Astrocyte (in vitro differentiated cells and primary cell): ENCODE results near the gene JAG2. TPM values are rescaled to one million over a fixed set of nuclear protein-coding genes. Genes with fewer than 3 reads are reported as not detected.

ENCODE experiments used
- DNase-seq: peaks from one replicate; pipeline ENCODE4 v3.0.0-alpha.2; 2010; ENCODE audit warnings: low read depth
- FAIRE-seq: peaks from 2 replicates; lab custom pipeline; 2011; peaks lifted over from hg19 to GRCh38; lab: Jason Lieb, UNC
- H2AFZ ChIP-seq: 2 replicates; pipeline ENCODE4 v1.6.0; 2012; ENCODE audit warnings: low read depth, low read length, inconsistent platforms
- H3K27ac ChIP-seq: 2 replicates; pipeline ENCODE4 v1.5.1; 2011; ENCODE audit warnings: low read depth, low read length, inconsistent platforms
- H3K27me3 ChIP-seq: 2 replicates; pipeline ENCODE4 v1.6.0; 2011; ENCODE audit warnings: low read length, inconsistent platforms; ENCODE audit not compliant: insufficient read depth
- H3K36me3 ChIP-seq: 2 replicates; pipeline ENCODE4 v1.5.1; 2011; ENCODE audit warnings: low read length, inconsistent platforms; ENCODE audit not compliant: insufficient read depth
- H3K4me1 ChIP-seq: 2 replicates; pipeline ENCODE4 v1.5.1; 2011; ENCODE audit warnings: low read length, inconsistent platforms; ENCODE audit not compliant: insufficient read depth
- H3K4me2 ChIP-seq: 2 replicates; pipeline ENCODE4 v1.6.0; 2012; ENCODE audit warnings: low read length, inconsistent platforms
- H3K4me3 ChIP-seq: 2 replicates; pipeline ENCODE4 v1.5.1; 2011; ENCODE audit warnings: low read depth, mild to moderate bottlenecking, low read length, inconsistent platforms; ENCODE audit not compliant: insufficient read depth
- H3K79me2 ChIP-seq: 2 replicates; pipeline ENCODE4 v1.6.0; 2012; ENCODE audit warnings: mild to moderate bottlenecking, low read length, inconsistent platforms; ENCODE audit not compliant: insufficient read depth
- H3K9ac ChIP-seq: 2 replicates; pipeline ENCODE4 v1.6.0; 2012; ENCODE audit warnings: mild to moderate bottlenecking, low read length, inconsistent platforms
- H3K9me3 ChIP-seq: 2 replicates; pipeline ENCODE4 v1.5.1; 2012; ENCODE audit warnings: low read depth, mild to moderate bottlenecking, low read length, inconsistent platforms; ENCODE audit not compliant: insufficient read depth
- H4K20me1 ChIP-seq: 2 replicates; pipeline ENCODE4 v1.6.0; 2012; ENCODE audit warnings: low read length, inconsistent platforms; ENCODE audit not compliant: insufficient read depth
- H3K27ac Mint-ChIP-seq: one replicate; pipeline ENCODE4 v1.8.0; 2021; ENCODE audit warnings: mild to moderate bottlenecking, mixed read lengths; ENCODE audit not compliant: unreplicated experiment
- H3K27me3 Mint-ChIP-seq: one replicate; pipeline ENCODE4 v1.8.0; 2021; ENCODE audit warnings: low read depth, mixed read lengths; ENCODE audit not compliant: unreplicated experiment
- H3K36me3 Mint-ChIP-seq: one replicate; pipeline ENCODE4 v1.8.0; 2021; ENCODE audit warnings: low read depth, mixed read lengths; ENCODE audit not compliant: unreplicated experiment
- H3K4me1 Mint-ChIP-seq: one replicate; pipeline ENCODE4 v1.8.0; 2021; ENCODE audit warnings: low read depth, mixed read lengths; ENCODE audit not compliant: unreplicated experiment
- H3K4me3 Mint-ChIP-seq: one replicate; pipeline ENCODE4 v1.8.0; 2021; ENCODE audit warnings: mild to moderate bottlenecking, moderate library complexity, mixed read lengths; ENCODE audit not compliant: unreplicated experiment
- H3K9me3 Mint-ChIP-seq: one replicate; pipeline ENCODE4 v1.8.0; 2021; ENCODE audit warnings: mild to moderate bottlenecking, mixed read lengths; ENCODE audit not compliant: unreplicated experiment
- CTCF ChIP-seq: IDR thresholded peaks from 2 replicates; pipeline ENCODE4 v1.5.1; 2011; ENCODE audit warnings: low read depth, mild to moderate bottlenecking, inconsistent platforms, low read length, moderate library complexity; ENCODE audit not compliant: insufficient read depth
- EZH2 ChIP-seq: IDR thresholded peaks from 2 replicates; pipeline ENCODE4 v1.6.1; 2012; ENCODE audit warnings: mild to moderate bottlenecking, low read length, inconsistent platforms; ENCODE audit not compliant: insufficient read depth
- total RNA-seq: library from RNA; stranded (reverse); gene quantifications from 2 replicates; pipeline ENCODE4 v1.2.1, GENCODE V29; 2021

The JAG2 gene
- total RNA-seq, 1 donor from 2014 or later: 6.6 TPM

GRCh38 chr14:105100910-105101309, 67.7 kb downstream of the JAG2 start:
- peaks cover 6% of the 10 kb centered on the region for H3K9me3 ChIP-seq

GRCh38 chr14:105099778-105100177, 68.8 kb downstream of the JAG2 start:
- Mint-ChIP-seq H3K9me3 (peaks cover 21% of the 10 kb centered on the region), H3K27me3 (peaks cover 36% of the 10 kb centered on the region), H3K4me1 (no peaks in the 10 kb centered on the region), H3K27ac (no peak overlapping the region), H3K36me3 (peaks cover 4% of the 10 kb centered on the region), H3K4me3 (no peak overlapping the region)
- no peak for TF ChIP-seq CTCF
- no peak for TF ChIP-seq EZH2
- H3K79me2 ChIP-seq: no peaks in the 10 kb centered on the region
- no peak overlapping the region for H3K4me2 ChIP-seq
- H3K9me3 ChIP-seq: peaks cover 6% of the 10 kb centered on the region
- DNase-seq (no peak), FAIRE-seq (no peak)
- peaks cover 16% of the 10 kb centered on the region for H3K27me3 ChIP-seq
- H3K27ac ChIP-seq: no peak overlapping the region
- H4K20me1 ChIP-seq: no peaks in the 10 kb centered on the region
- H3K36me3 ChIP-seq: no peaks in the 10 kb centered on the region
- no peak overlapping the region for H2AFZ ChIP-seq
- no peak overlapping the region for H3K9ac ChIP-seq
- no peaks in the 10 kb centered on the region for H3K4me1 ChIP-seq
- H3K4me3 ChIP-seq: no peak overlapping the region

More at GRCh38 chr14:105100910-105101309, 67.7 kb downstream of the JAG2 start:
- Histone ChIP-seq H3K27me3 (peaks cover 22% of the 10 kb centered on the region), H3K79me2 (no peaks in the 10 kb centered on the region), H3K9ac (no peak overlapping the region), H3K27ac (no peak overlapping the region), H3K4me3 (no peak overlapping the region), H3K4me2 (no peak overlapping the region), H3K36me3 (no peaks in the 10 kb centered on the region), H4K20me1 (no peaks in the 10 kb centered on the region), H2AFZ (no peak overlapping the region), H3K4me1 (no peaks in the 10 kb centered on the region)
- H3K27me3 Mint-ChIP-seq: peaks cover 43% of the 10 kb centered on the region
- TF ChIP-seq EZH2: no peak
- no peak for TF ChIP-seq CTCF
- H3K4me3 Mint-ChIP-seq: no peak overlapping the region
- no peaks in the 10 kb centered on the region for H3K36me3 Mint-ChIP-seq
- H3K27ac Mint-ChIP-seq: no peak overlapping the region
- FAIRE-seq: no peak
- no peak for DNase-seq
- no peaks in the 10 kb centered on the region for H3K4me1 Mint-ChIP-seq
- peaks cover 21% of the 10 kb centered on the region for H3K9me3 Mint-ChIP-seq

DNA sequence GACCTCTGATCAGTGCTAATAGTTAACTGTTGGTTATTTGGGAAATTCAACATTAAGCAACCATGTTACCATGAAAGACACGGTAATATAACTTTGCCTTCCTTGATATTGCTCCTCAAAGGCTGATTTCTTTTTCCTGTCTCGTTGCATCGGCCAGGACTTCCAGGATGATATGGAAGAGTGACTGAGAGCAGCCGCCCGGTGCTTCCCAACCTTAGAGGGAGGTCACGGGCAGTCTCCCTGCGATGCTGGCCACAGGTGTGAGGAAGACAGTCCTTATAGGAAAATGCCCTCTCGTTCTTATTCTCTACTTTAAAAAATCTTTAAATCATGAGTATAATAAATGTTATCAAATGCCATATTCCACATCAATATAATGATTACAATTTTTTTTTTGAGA, 70.3 kb downstream of the JAG2 start:
- H4K20me1 ChIP-seq: no peaks in the 10 kb centered on the region
- FAIRE-seq (no peak), DNase-seq (no peak)
- TF ChIP-seq CTCF (no peak), EZH2 (no peak)
- Mint-ChIP-seq H3K4me3 (no peak overlapping the region), H3K4me1 (no peaks in the 10 kb centered on the region), H3K9me3 (peaks cover 16% of the 10 kb centered on the region), H3K27ac (no peak overlapping the region), H3K27me3 (peaks cover 33% of the 10 kb centered on the region), H3K36me3 (peaks cover 4% of the 10 kb centered on the region)
- H3K4me2 ChIP-seq: no peak overlapping the region
- H3K79me2 ChIP-seq: no peaks in the 10 kb centered on the region
- no peak overlapping the region for H3K4me3 ChIP-seq
- H3K36me3 ChIP-seq: no peaks in the 10 kb centered on the region
- H2AFZ ChIP-seq: no peak overlapping the region
- H3K4me1 ChIP-seq: peaks cover 4% of the 10 kb centered on the region
- H3K27me3 ChIP-seq: peaks cover 6% of the 10 kb centered on the region
- H3K9ac ChIP-seq: no peak overlapping the region
- no peak overlapping the region for H3K27ac ChIP-seq
- H3K9me3 ChIP-seq: peaks cover 6% of the 10 kb centered on the region
